Fibroblast of lung (primary cell): ENCODE results near the gene SRGAP1. TPM values are rescaled to one million over a fixed set of nuclear protein-coding genes. Genes with fewer than 3 reads are reported as not detected.

Experiments used
- DNase-seq, 2 donors: peaks; one replicate each; pipeline versions ENCODE4 v3.0.0 to v3.0.0-alpha.2; 2010; ENCODE audit warnings: low read depth in 2 of 2
- H2AFZ ChIP-seq: 2 replicates; pipeline ENCODE4 v1.5.1; 2012; ENCODE audit warnings: low read length, control low read depth, inconsistent platforms
- H3K27ac ChIP-seq: 2 replicates; pipeline ENCODE4 v1.5.1; 2011; ENCODE audit warnings: low read length, control low read depth; ENCODE audit not compliant: insufficient read depth
- H3K27me3 ChIP-seq: 2 replicates; pipeline ENCODE4 v1.5.1; 2011; ENCODE audit warnings: mild to moderate bottlenecking, low read length; ENCODE audit not compliant: control insufficient read depth, insufficient read depth
- H3K36me3 ChIP-seq: 2 replicates; pipeline ENCODE4 v1.5.1; 2011; ENCODE audit warnings: low read length; ENCODE audit not compliant: control insufficient read depth, insufficient read depth
- H3K4me1 ChIP-seq: 2 replicates; pipeline ENCODE4 v1.5.1; 2011; ENCODE audit warnings: low read length; ENCODE audit not compliant: control insufficient read depth, insufficient read depth; ENCODE audit errors: extremely low read depth
- H3K4me2 ChIP-seq: 2 replicates; pipeline ENCODE4 v1.5.1; 2011; ENCODE audit warnings: low read length, control low read depth; ENCODE audit not compliant: insufficient read depth; ENCODE audit errors: extremely low read depth
- H3K4me3 ChIP-seq, 4 experiments: fragments of 200-600 bp in 1 of 4; sonication (generic) in 1 of 4; replicated peaks in 1 of 4; 2 replicates each; pipeline ENCODE4 v1.5.1; 2011 to 2016; ENCODE audit warnings: low read length in 4 of 4, low read depth in 3 of 4, mild to moderate bottlenecking in 3 of 4, control low read depth in 2 of 4, inconsistent platforms in 1 of 4, mixed read lengths in 1 of 4; ENCODE audit not compliant: insufficient read depth in 1 of 4; ENCODE audit errors: control extremely low read depth in 1 of 4
- H3K79me2 ChIP-seq: 2 replicates; pipeline ENCODE4 v1.5.1; 2012; ENCODE audit warnings: mild to moderate bottlenecking, low read length, inconsistent platforms; ENCODE audit not compliant: control insufficient read depth, insufficient read depth
- H3K9ac ChIP-seq: 2 replicates; pipeline ENCODE4 v1.5.1; 2011; ENCODE audit warnings: mild to moderate bottlenecking, low read length, control low read depth; ENCODE audit not compliant: insufficient read depth
- H3K9me3 ChIP-seq: 2 replicates; pipeline ENCODE4 v1.5.1; 2012; ENCODE audit warnings: low read depth, low read length; ENCODE audit not compliant: control insufficient read depth, insufficient read depth
- H4K20me1 ChIP-seq: 2 replicates; pipeline ENCODE4 v1.5.1; 2011; ENCODE audit warnings: low read length; ENCODE audit not compliant: control insufficient read depth, insufficient read depth; ENCODE audit errors: extremely low read depth
- CTCF ChIP-seq, 2 donors: IDR thresholded peaks in 1 of 2; conservative IDR thresholded peaks in 1 of 2; 1 replicate in 1 of 2; 2 replicates in 1 of 2; pipeline ENCODE4 v1.5.1; 2011 to 2012; ENCODE audit warnings: low read length in 2 of 2, control low read depth in 1 of 2, inconsistent platforms in 1 of 2, low read depth in 1 of 2, mild to moderate bottlenecking in 1 of 2
- EZH2 ChIP-seq: IDR thresholded peaks from 2 replicates; pipeline ENCODE4 v1.5.1; 2012; ENCODE audit warnings: low read length, control low read depth, mild to moderate bottlenecking; ENCODE audit errors: missing control alignments
- polyA plus RNA-seq, 2 donors: library from polyadenylated mRNA; depleted of rRNA in 1 of 2; stranded (reverse) in 1 of 2; unstranded in 1 of 2; fragments of >200 nt; gene quantifications; 2 replicates each; pipeline ENCODE4 v1.2.1, GENCODE V29; 2011 to 2012; ENCODE audit warnings: missing spikeins in 1 of 2
- total RNA-seq: library from RNA; depleted of rRNA; stranded (reverse); fragments of >200 nt; gene quantifications from 2 replicates; pipeline ENCODE4 v1.2.1, GENCODE V29; 2014

The SRGAP1 gene
- total and polyA plus RNA-seq, 2 donors (not counting 1 experiment from before 2014, with no cell fraction given) = 18.9 to 30.2 TPM

- TF ChIP-seq CTCF (conservative IDR thresholded peaks at IDR 0.05 in 1 of 2, IDR thresholded peaks at IDR 0.05 in 1 of 2; ENCODE audit: low read depth in 1 of 2, low read length in 2 of 2) = peak; percentile 62 to 77
- TF ChIP-seq EZH2 = no peak
- Histone ChIP-seq H3K9me3 (no peaks in the 10 kb centered on the region), H3K27me3 (no peaks in the 10 kb centered on the region), H3K4me3 (peak overlapping the region in 2 of 4 experiments; percentile 15 to 21), H2AFZ (no peak overlapping the region), H4K20me1 (no peaks in the 10 kb centered on the region), H3K4me1 (peaks cover 38% of the 10 kb centered on the region), H3K27ac (peak overlapping the region; percentile 90), H3K4me2 (peak overlapping the region; percentile 83), H3K9ac (no peak overlapping the region), H3K36me3 (no peaks in the 10 kb centered on the region), H3K79me2 (no peaks in the 10 kb centered on the region)
- peak; percentile 95 to 99 for DNase-seq
Measured at GRCh38 chr12:64181430-64182291, 337.2 kb downstream of the SRGAP1 start.

GRCh38 chr12:64184216-64184615 is 339.7 kb downstream of the SRGAP1 start:
- Histone ChIP-seq H3K79me2 (no peaks in the 10 kb centered on the region), H4K20me1 (no peaks in the 10 kb centered on the region), H3K4me1 (peaks cover 31% of the 10 kb centered on the region), H2AFZ (no peak overlapping the region), H3K9me3 (no peaks in the 10 kb centered on the region), H3K4me2 (no peak overlapping the region), H3K27ac (no peak overlapping the region), H3K4me3 (no peak overlapping the region), H3K27me3 (no peaks in the 10 kb centered on the region), H3K36me3 (no peaks in the 10 kb centered on the region), H3K9ac (no peak overlapping the region)
- DNase-seq = no peak
- no peak for TF ChIP-seq EZH2
- no peak for TF ChIP-seq CTCF (conservative IDR thresholded peaks at IDR 0.05 in 1 of 2, IDR thresholded peaks at IDR 0.05 in 1 of 2; ENCODE audit: low read depth in 1 of 2, low read length in 2 of 2)

- peak; percentile 18 to 50 for DNase-seq
- H3K9ac ChIP-seq = no peak overlapping the region
- no peaks in the 10 kb centered on the region for H3K79me2 ChIP-seq
- H3K27me3 ChIP-seq = no peaks in the 10 kb centered on the region
- H3K9me3 ChIP-seq = no peaks in the 10 kb centered on the region
- H2AFZ ChIP-seq = no peak overlapping the region
- H4K20me1 ChIP-seq = no peaks in the 10 kb centered on the region
- H3K4me1 ChIP-seq = peaks cover 20% of the 10 kb centered on the region
- no peak overlapping the region for H3K4me2 ChIP-seq
- H3K4me3 ChIP-seq = no peak overlapping the region
- no peaks in the 10 kb centered on the region for H3K36me3 ChIP-seq
- H3K27ac ChIP-seq = peak overlapping the region; percentile 57
- no peak for TF ChIP-seq CTCF (conservative IDR thresholded peaks at IDR 0.05 in 1 of 2, IDR thresholded peaks at IDR 0.05 in 1 of 2; ENCODE audit: low read depth in 1 of 2, low read length in 2 of 2)
- TF ChIP-seq EZH2 = no peak
Measured at GRCh38 chr12:64186789-64187188, 342.3 kb downstream of the SRGAP1 start.
